ENCODE data around the gene POU2F1. TPM values are rescaled to one million over a fixed set of nuclear protein-coding genes. Genes with fewer than 3 reads are reported as not detected.

Gene POU2F1
- total and polyA plus RNA-seq, 7 experiments from 2014 or later: 9.1 to 36.6 (median 22.8) TPM

DNA sequence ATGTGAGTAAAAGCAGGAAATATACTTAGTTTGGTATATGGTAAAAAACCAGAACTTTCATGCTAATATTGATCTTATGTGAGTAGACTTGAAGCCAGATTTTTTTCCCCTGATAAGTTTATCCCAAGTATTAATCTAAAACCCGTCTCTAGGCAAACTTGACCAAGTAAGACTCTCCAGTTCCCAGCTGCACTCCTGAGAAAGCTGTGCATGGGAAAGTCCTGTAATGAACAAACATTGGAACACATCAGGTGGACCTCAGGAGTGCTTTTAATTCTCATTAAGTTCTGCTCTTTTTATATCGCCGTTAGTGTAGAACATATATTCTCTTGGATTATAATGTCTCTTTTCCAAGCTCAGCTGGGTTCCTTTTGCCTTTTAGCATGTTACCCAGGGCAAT is 192.6 kb downstream of the POU2F1 start:
- ChIA-PET POLR2A (interaction anchor here (0.6 to 2.1 kb wide), 4 partner anchors 11 to 556 kb away, joined by 3 to 9 read pairs (median 3); no protein-coding TSS in a partner anchor), CTCF (interaction anchor here (1.2 kb wide), 1 partner anchor 120 kb away, joined by 3 read pairs; no protein-coding TSS in a partner anchor)
- Mint-ChIP-seq H3K4me1 (peaks cover 0 to 23% (median 9%) of the 10 kb centered on the region in 7 donors), H3K4me3 (no peak overlapping the region), H3K36me3 (peaks cover 11 to 47% (median 31%) of the 10 kb centered on the region in 5 donors), H3K27me3 (no peaks in the 10 kb centered on the region), H3K27ac (no peak overlapping the region), H3K9me3 (no peaks in the 10 kb centered on the region)
- Histone ChIP-seq H3K4me3 (ENCODE audit: low read length) (no peak overlapping the region), H3K27ac (ENCODE audit: low read depth, low read length) (no peak overlapping the region), H3K4me1 (ENCODE audit: control insufficient read depth in 2 of 2, insufficient read depth in 2 of 2, low read length in 2 of 2) (no peaks in the 10 kb centered on the region), H3K9me3 (ENCODE audit: control insufficient read depth in 2 of 3, low read length in 3 of 3) (no peaks in the 10 kb centered on the region), H3K36me3 (ENCODE audit: control insufficient read depth in 2 of 3, insufficient read depth in 3 of 3, low read length in 3 of 3) (peaks cover 4 to 33% (median 5%) of the 10 kb centered on the region in 3 experiments), H3K27me3 (ENCODE audit: control insufficient read depth in 2 of 2, insufficient read depth in 2 of 2, low read length in 2 of 2) (no peaks in the 10 kb centered on the region)
- ATAC-seq: no peak
- intact Hi-C loops (cut with micrococcal nuclease): no loop called here
- DNase-seq: no peak

DNA sequence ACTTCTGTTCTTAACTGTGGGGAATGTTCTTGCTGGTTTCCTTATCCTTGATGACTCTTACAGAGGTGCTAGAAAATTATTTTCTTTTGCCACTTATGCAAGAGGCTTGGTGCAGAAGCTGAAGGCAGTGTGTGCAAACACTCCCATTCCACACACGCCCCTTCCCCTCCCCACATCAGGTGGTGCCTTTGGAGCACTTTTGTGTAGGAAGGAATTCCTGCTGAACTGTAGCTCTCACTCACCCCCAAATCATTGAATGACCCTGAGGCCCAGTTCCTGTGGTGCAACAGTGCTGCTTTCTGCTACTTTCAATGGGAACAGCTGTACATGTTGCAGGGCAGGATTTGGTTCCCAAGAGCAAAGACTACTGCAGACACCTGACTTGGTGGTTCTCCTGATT is 195.8 kb downstream of the POU2F1 start:
- Mint-ChIP-seq H3K27ac (no peak overlapping the region), H3K4me1 (peaks cover 0 to 23% (median 9%) of the 10 kb centered on the region in 7 donors), H3K4me3 (no peak overlapping the region), H3K9me3 (no peaks in the 10 kb centered on the region), H3K36me3 (peaks cover 11 to 38% (median 22%) of the 10 kb centered on the region in 5 donors), H3K27me3 (no peaks in the 10 kb centered on the region)
- Histone ChIP-seq H3K27ac (ENCODE audit: low read depth, low read length) (no peak overlapping the region), H3K36me3 (ENCODE audit: control insufficient read depth in 2 of 3, insufficient read depth in 3 of 3, low read length in 3 of 3) (peaks cover 4 to 31% (median 5%) of the 10 kb centered on the region in 3 experiments), H3K4me1 (ENCODE audit: control insufficient read depth in 2 of 2, insufficient read depth in 2 of 2, low read length in 2 of 2) (no peaks in the 10 kb centered on the region), H3K4me3 (ENCODE audit: low read length) (no peak overlapping the region), H3K9me3 (ENCODE audit: control insufficient read depth in 2 of 3, low read length in 3 of 3) (no peaks in the 10 kb centered on the region), H3K27me3 (ENCODE audit: control insufficient read depth in 2 of 2, insufficient read depth in 2 of 2, low read length in 2 of 2) (no peaks in the 10 kb centered on the region)
- ChIA-PET POLR2A (no interaction called here), CTCF (interaction anchor here (0.9 kb wide), 1 partner anchor 21 kb away, joined by 3 read pairs; no protein-coding TSS in a partner anchor)
- ATAC-seq (no peak), DNase-seq (no peak)
- intact Hi-C loops (cut with micrococcal nuclease): loop anchor here in 1 of 2 donors (5.0 kb wide), 1 partner anchor 349 kb away; no protein-coding TSS in a partner anchor

DNA sequence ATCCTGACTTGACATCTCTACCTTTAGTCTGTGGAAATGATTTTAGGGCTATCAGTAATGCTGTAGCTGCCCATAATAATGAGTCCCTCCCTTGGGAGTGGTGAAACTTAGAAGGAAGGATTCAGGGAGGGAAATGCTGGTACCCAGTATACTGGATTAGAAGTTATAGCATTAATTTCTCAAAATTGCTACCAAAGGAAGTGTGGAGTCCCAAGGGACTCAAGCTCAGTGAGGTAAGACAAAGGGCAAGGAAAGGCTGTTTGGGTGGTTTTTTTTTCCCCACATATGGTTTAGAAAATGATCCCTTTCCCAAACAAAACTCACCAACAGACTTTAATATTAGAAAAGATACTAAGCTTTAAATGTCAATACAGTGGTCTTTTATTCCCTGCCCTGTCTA is 197.7 kb downstream of the POU2F1 start:
- CTCF ChIA-PET: no interaction called here
- H3K4me1 Mint-ChIP-seq: peaks cover 0 to 12% (median 4%) of the 10 kb centered on the region in 7 donors
- Histone ChIP-seq H3K36me3 (ENCODE audit: control insufficient read depth in 2 of 3, insufficient read depth in 3 of 3, low read length in 3 of 3) (peaks cover 0 to 13% (median 0%) of the 10 kb centered on the region in 3 experiments), H3K9me3 (ENCODE audit: control insufficient read depth in 2 of 3, low read length in 3 of 3) (no peaks in the 10 kb centered on the region), H3K27me3 (ENCODE audit: control insufficient read depth in 2 of 2, insufficient read depth in 2 of 2, low read length in 2 of 2) (no peaks in the 10 kb centered on the region), H3K4me1 (ENCODE audit: control insufficient read depth in 2 of 2, insufficient read depth in 2 of 2, low read length in 2 of 2) (no peaks in the 10 kb centered on the region), H3K27ac (ENCODE audit: low read depth, low read length) (no peak overlapping the region), H3K4me3 (ENCODE audit: low read length) (no peak overlapping the region)
- no peak overlapping the region for H3K4me3 Mint-ChIP-seq
- no peaks in the 10 kb centered on the region for H3K27me3 Mint-ChIP-seq
- intact Hi-C loops (cut with micrococcal nuclease): loop anchor here in 1 of 2 donors (5.0 kb wide), 1 partner anchor 351 kb away; no protein-coding TSS in a partner anchor
- no peak overlapping the region for H3K27ac Mint-ChIP-seq
- H3K9me3 Mint-ChIP-seq: no peaks in the 10 kb centered on the region
- ATAC-seq (no peak), DNase-seq (no peak)
- H3K36me3 Mint-ChIP-seq: peaks cover 0 to 22% (median 10%) of the 10 kb centered on the region in 5 donors
- POLR2A ChIA-PET: interaction anchor here (0.7 to 1.0 kb wide), 2 partner anchors 10 to 59 kb away, joined by 4 to 5 read pairs; no protein-coding TSS in a partner anchor

DNA sequence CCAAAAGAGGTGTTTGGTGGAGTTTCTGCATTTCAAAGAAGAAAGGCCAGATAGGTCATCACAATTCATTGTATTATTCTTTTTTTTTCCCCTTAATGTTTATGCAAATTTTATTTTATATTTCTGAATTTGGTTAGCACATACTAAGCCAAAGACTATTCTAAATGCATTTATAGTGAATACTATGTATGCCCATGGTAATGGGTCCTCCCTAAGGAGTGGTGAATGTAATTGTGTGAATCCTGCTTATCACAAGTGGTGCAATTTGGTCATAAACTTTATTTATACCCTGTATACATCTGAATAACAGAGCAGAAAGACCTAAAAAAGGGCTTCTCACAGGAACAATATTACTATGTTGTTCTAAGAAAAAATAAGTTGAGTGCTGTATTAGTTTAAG is 198.6 kb downstream of the POU2F1 start:
- H3K4me3 ChIP-seq (ENCODE audit: low read length): no peak overlapping the region
- H3K27ac ChIP-seq (ENCODE audit: low read depth, low read length): no peak overlapping the region
- DNase-seq (no peak), ATAC-seq (no peak)
- peaks cover 0 to 18% (median 7%) of the 10 kb centered on the region in 5 donors for H3K36me3 Mint-ChIP-seq
- H3K27me3 Mint-ChIP-seq: no peaks in the 10 kb centered on the region
- H3K27me3 ChIP-seq (ENCODE audit: control insufficient read depth in 2 of 2, insufficient read depth in 2 of 2, low read length in 2 of 2): no peaks in the 10 kb centered on the region
- no peak overlapping the region for H3K27ac Mint-ChIP-seq
- no peaks in the 10 kb centered on the region for H3K4me1 ChIP-seq (ENCODE audit: control insufficient read depth in 2 of 2, insufficient read depth in 2 of 2, low read length in 2 of 2)
- POLR2A ChIA-PET: interaction anchor here (0.6 to 1.0 kb wide), 2 partner anchors 9 to 17 kb away, joined by 3 to 5 read pairs; no protein-coding TSS in a partner anchor
- H3K4me3 Mint-ChIP-seq: no peak overlapping the region
- no peaks in the 10 kb centered on the region for H3K9me3 ChIP-seq (ENCODE audit: control insufficient read depth in 2 of 3, low read length in 3 of 3)
- CTCF ChIA-PET: no interaction called here
- H3K36me3 ChIP-seq (ENCODE audit: control insufficient read depth in 2 of 3, insufficient read depth in 3 of 3, low read length in 3 of 3): peaks cover 0 to 11% (median 0%) of the 10 kb centered on the region in 3 experiments
- peaks cover 0 to 21% (median 4%) of the 10 kb centered on the region in 7 donors for H3K4me1 Mint-ChIP-seq
- H3K9me3 Mint-ChIP-seq: no peaks in the 10 kb centered on the region
- intact Hi-C loops (cut with micrococcal nuclease): loop anchor here in 1 of 2 donors (5.0 kb wide), 1 partner anchor 352 kb away; no protein-coding TSS in a partner anchor

DNA sequence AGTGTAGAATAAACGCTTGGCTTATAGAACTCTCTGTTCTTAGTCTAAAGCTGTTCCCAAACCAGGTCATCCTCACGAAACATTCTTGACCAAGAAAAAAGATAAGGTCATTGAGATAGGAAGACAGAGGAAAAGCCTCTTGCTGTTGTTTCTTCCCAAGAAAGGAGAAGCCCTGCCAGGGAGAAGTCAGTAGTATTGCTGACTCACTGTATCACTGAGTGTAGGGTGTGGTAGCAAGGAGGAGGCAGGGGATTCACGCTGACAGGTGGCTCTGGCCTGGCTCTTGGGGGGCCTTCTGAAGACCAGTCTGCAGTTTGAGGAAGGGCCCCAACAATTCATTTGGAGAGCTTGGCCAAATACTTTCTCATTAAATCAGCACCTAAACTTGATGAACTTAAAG is 199.8 kb downstream of the POU2F1 start:
- no peaks in the 10 kb centered on the region for H3K4me1 ChIP-seq (ENCODE audit: control insufficient read depth in 2 of 2, insufficient read depth in 2 of 2, low read length in 2 of 2)
- Mint-ChIP-seq H3K9me3 (no peaks in the 10 kb centered on the region), H3K27me3 (no peaks in the 10 kb centered on the region), H3K4me3 (no peak overlapping the region), H3K36me3 (peaks cover 0 to 11% (median 6%) of the 10 kb centered on the region in 5 donors), H3K4me1 (peaks cover 0 to 25% (median 4%) of the 10 kb centered on the region in 7 donors), H3K27ac (peak overlapping the region in 1 of 9 donors; percentile 31)
- peaks cover 0 to 3% (median 0%) of the 10 kb centered on the region in 3 experiments for H3K36me3 ChIP-seq (ENCODE audit: control insufficient read depth in 2 of 3, insufficient read depth in 3 of 3, low read length in 3 of 3)
- H3K27ac ChIP-seq (ENCODE audit: low read depth, low read length): no peak overlapping the region
- no peak for DNase-seq
- no peaks in the 10 kb centered on the region for H3K9me3 ChIP-seq (ENCODE audit: control insufficient read depth in 2 of 3, low read length in 3 of 3)
- no peaks in the 10 kb centered on the region for H3K27me3 ChIP-seq (ENCODE audit: control insufficient read depth in 2 of 2, insufficient read depth in 2 of 2, low read length in 2 of 2)
- H3K4me3 ChIP-seq (ENCODE audit: low read length): no peak overlapping the region
- no peak for ATAC-seq
- intact Hi-C loops (cut with micrococcal nuclease): no loop called here
- ChIA-PET CTCF (no interaction called here), POLR2A (interaction anchor here (1.1 kb wide), 1 partner anchor 10 kb away, joined by 4 read pairs; no protein-coding TSS in a partner anchor)

DNA sequence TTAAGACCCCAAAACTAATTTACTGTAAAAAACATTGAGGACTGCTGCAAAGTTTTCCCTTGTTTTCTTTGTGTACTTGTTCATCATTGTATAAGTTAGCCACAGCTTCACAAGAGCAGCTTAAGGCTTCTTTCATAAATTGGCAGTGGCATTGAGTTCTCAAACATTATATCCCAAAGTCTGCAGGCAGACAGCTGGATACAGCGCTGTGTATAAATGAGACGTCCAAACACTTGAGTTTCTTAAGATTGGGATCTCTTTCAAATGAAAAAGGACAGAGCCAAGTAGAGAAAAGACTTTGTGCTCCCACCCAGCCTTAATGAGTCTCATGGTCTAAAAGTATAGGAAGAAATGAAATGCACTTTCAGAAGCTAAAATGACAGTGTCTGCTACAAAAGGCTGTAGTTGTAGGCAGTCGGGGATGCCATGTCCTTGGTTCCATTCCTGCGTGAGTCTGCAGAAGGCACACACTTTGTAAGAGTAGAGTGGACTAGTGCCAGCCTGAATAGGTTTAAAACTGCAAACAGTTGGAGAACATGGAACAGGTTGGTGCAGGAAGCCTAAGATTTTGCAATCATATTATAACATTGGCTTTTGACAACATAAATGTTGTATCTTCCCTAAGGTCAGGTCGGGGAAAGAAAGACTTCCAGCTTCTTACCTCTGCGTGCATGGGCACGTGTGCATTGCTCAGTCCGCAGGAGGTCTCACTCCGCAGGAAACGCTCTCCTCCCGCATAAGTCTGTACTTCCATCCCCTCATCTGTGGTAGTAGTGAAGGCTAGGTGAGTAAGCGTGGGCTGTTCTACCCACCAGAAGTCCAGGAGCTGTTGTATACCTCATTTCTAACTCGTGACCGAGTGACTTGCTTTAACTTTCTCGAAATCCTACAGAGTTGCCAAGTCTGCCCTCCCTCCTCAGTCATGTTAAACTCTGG is 203.3 kb downstream of the POU2F1 start:
- H3K9me3 Mint-ChIP-seq: peaks cover 0 to 4% (median 0%) of the 10 kb centered on the region in 11 donors
- ATAC-seq (no peak), DNase-seq (no peak)
- Histone ChIP-seq H3K4me3 (ENCODE audit: low read length) (no peak overlapping the region), H3K36me3 (ENCODE audit: control insufficient read depth in 2 of 3, insufficient read depth in 3 of 3, low read length in 3 of 3) (no peaks in the 10 kb centered on the region), H3K9me3 (ENCODE audit: control insufficient read depth in 2 of 3, low read length in 3 of 3) (no peaks in the 10 kb centered on the region), H3K4me1 (ENCODE audit: control insufficient read depth in 2 of 2, insufficient read depth in 2 of 2, low read length in 2 of 2) (peaks cover 5 to 13% of the 10 kb centered on the region in 2 donors), H3K27ac (ENCODE audit: low read depth, low read length) (no peak overlapping the region), H3K27me3 (ENCODE audit: control insufficient read depth in 2 of 2, insufficient read depth in 2 of 2, low read length in 2 of 2) (no peaks in the 10 kb centered on the region)
- intact Hi-C loops (cut with micrococcal nuclease): no loop called here
- POLR2A ChIA-PET: interaction anchor here (0.7 to 1.7 kb wide), 7 partner anchors 10 to 110 kb away, joined by 3 to 9 read pairs (median 3); no protein-coding TSS in a partner anchor
- peaks cover 2 to 52% (median 12%) of the 10 kb centered on the region in 7 donors for H3K4me1 Mint-ChIP-seq
- no peaks in the 10 kb centered on the region for H3K27me3 Mint-ChIP-seq
- H3K36me3 Mint-ChIP-seq: peaks cover 0 to 4% (median 0%) of the 10 kb centered on the region in 5 donors
- CTCF ChIA-PET: no interaction called here
- H3K4me3 Mint-ChIP-seq: no peak overlapping the region
- H3K27ac Mint-ChIP-seq: peak overlapping the region; percentile 5 to 84 (median 70)

Measured in naive thymus-derived CD4-positive, alpha-beta T cell (primary cell).